GM21360 (cell line): ENCODE measurements around the gene LHPP.

ENCODE experiments used
- ATAC-seq: cut with Tn5 transposase; IDR thresholded peaks from one replicate; pipeline ENCODE4 v1.9.1; 2021; ENCODE audit warnings: mild to moderate bottlenecking, moderate library complexity; ENCODE audit not compliant: unreplicated experiment

Gene LHPP

DNA sequence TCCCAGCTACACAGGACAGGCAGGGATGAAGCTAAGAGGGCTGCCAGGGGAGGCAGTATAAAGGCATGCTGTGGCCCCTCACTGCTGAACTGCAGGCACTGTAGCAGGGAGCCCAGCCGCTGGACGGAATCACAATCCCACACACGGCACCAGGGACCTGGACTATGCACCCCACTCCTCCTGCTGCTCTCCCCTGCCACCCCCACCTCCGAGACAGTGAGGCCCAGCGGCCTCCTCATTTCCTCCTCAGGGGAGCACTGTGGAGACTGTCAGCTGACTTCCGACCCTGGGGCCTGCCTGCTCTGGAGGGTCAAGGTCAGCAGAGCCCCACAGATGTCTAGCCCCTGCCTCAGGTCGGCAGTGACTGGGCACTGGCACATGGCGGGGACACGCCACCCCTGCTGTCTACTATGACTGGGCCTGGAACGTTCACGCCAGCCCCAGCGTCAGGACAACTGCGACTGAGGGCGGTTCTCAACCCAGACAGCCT lies 189.8 kb downstream of the LHPP start:
- no peak for ATAC-seq

DNA sequence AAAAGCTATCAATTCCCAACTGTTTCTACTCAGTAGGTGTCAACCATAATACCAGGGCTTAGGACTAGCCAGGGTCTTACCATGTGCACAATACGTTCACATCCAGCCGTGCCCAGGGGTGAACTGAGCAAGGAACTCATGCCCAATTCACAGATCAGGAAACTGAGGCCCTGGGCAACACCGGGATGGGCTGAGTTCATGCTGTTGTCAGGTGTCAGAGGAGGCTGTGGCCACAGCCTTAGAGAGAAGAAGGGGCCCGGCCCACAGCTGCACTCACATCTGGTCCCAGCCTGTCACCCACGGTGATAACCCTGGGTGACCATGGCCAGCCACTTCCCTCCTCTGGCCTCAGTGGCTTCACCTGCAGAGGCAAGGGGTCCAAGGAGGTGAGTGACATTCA lies 190.6 kb downstream of the LHPP start:
- no peak for ATAC-seq

DNA sequence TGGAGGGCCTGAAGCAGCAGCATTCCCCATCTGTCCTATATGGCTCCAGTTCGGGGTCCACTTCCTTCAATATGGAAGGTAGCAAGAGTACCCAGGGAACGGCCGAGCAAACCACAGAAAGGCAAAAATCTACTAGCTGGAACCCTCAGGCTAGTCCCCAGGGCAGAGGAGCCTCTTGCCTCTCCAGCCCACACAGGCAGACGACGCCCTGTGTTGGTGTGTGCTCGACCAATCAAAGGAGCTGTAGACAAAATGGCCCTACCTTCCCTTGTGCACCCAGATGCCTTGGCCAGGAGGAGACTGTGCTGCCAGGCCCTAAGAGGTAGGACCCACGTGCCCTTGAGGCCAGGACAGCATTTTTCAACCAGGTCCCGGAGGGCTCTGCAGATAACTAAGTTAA lies 191.1 kb downstream of the LHPP start:
- no peak for ATAC-seq

DNA sequence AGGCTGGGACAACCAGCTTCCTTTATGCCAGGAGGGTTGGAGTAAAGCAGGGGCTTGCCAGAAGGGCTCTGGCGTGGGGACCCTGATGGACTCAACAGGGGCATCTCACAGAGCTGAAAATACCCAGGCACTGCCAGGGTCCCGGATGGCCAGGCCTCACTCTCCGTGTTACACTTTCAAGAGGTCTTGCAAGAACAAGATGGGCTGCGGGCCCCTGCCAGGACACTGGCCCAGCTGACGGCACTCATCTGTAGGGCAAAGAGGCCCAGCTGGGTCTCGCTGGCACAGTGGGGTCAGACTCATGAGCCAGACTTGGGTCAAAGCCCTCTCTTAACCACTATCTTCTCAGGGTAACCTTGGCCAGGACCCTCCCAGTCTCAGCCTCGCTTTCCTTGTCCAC lies 191.7 kb downstream of the LHPP start:
- no peak for ATAC-seq

DNA sequence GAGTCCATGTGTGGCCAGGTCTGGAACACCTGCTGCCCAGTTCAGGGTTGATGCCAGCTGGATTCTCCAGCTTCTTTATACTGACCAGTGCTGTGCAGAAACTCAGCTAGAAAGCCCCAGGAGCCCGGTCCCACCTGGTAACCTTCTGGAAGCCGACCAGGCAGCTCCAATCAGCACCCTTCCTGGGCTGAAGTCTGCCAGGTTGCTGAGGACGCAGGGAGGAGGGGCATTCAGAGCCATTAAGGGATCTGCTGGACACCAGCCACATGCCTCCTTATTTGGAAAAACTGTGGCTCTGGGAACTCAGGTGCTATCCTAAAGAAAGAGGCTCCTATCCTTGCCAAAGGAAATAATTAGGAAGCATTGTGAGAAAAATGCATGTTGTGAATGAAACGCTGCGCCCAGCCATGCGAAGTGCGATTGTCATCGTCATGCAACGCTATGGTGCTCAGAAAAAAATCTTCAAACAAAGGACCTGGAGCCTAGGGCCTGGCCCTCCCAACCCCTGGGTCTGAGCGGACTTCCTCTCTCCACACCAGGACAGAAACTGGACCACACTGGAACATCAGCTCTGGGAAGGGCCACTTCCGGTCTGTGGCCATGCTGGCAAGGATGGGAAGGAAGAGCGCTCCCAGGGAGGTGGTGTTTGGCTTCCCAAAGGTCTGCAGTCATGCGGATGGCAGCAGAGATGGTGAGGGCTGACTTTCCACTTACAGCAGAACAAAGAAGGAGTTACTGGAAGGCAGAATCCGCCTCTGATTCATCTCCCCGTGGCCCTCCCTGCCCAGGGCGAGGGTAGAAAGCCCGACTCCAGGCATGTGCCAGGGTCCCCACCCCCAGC lies 192.4 kb downstream of the LHPP start:
- no peak for ATAC-seq

DNA sequence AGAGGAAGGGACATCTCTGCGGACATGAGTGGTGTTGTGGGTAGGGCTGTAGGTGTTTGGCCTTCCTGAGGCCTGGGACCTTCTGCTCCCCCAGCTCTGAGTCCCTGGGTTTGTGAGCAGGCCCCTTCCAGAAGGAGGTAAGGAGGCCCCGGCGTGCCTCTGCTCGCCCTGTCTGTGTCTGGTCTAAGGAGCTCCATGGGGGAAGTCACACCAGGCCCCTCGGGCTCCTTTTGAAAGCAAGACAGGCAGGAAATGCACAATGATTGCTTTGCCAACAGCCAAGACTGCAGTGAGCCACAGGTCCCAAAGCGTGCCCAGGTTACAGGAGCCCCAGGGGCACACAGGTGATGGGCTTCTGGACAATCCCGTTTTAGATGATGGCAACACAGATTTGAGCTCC lies 193.1 kb downstream of the LHPP start:
- ATAC-seq = no peak

DNA sequence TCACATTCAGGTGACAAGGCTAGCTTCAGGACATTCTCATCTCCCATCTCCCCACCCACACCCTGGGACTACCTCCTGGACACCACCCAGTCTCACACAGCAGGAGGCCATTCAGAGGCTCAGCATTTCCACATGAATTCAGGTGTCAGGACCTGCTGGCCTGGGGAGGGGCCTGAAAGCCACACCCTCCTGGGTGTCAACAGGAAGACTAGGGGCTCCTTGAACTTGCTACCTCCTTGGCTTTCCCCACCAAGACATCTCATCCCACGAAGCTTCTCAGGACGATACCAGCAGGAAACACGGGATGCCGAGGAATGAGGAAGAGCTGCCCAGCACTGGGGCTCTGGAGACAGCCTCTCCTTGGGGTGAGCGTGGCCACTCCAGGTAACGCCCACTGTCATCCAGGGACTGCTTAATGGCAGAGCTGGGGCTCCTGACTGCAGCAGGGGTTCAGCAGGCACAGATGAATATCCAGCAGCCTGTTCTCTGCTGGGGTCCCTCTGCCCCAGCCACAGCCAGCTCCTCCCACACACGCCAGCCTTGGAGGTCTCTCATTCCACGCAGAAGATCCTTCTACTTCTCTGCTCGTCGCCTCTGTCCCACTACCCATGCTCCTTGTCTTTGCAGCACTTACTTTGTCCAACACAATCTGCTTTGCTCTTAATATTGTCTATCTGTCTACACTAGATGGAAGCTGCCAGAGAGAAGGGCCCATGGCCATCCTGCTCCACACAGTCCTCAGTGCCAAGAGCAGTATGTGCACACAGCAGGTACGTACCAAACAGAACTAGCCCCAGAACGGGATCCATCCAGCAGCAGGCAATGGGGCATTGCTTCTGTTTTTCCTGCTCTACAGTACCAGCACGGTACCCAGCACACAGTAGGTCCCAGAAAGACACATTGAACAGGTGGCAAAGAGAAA lies 193.8 kb downstream of the LHPP start:
- ATAC-seq = no peak

DNA sequence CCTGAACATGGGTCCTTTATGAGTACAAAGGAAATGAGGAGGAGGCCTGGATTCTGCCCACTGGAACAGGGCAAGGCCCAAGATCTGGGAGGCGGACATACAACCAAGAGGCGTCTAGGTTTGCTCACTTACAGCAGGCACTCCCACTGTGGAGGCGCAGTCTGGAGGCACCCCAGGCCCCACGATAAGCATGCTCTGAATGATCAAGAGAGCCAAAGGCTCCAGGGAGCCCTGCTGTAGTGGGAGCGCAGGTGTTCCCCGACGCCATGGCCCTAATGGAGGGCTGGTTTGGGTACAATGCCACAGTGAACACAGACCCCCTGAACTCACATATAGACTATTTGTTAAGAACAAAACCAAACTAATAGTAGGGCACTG lies 194.5 kb downstream of the LHPP start:
- ATAC-seq = no peak

DNA sequence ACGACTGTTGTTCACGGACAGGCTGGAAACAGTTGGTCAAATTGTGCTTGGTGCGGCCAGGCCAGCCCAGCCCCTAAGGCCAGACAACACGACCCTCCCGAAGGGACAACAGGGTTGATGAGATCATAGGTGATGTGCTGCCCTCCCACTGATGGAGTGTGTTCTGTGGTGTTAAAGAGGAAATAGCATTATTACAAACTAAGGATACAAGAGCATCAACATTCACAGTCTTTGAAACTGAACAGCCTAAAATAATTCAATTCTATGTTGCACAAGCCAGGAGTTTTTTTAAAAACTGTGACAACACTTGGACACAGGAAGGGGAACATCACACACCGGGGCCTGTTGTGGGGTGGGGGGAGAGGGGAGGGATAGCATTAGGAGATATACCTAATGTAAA lies 194.9 kb downstream of the LHPP start:
- ATAC-seq = no peak

DNA sequence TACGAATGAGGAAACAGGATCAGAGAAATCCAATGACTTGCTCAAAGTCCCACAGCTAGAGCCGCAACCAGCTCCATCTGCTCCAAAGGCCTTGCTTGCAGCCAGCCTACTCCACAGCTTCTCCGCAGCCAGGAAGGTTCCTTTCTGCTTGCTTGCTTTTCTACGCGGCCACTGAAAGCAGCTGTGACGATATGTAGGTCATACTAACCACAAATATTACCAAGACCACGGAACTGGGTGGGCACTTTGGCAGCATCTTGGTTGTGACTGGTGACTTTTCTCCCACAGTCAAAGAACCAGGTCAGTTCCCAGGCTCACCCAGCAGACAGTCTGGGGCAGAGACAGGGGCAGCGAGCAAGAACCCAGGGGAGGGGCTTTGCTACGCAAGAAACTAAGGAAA lies 196.2 kb downstream of the LHPP start:
- no peak for ATAC-seq

DNA sequence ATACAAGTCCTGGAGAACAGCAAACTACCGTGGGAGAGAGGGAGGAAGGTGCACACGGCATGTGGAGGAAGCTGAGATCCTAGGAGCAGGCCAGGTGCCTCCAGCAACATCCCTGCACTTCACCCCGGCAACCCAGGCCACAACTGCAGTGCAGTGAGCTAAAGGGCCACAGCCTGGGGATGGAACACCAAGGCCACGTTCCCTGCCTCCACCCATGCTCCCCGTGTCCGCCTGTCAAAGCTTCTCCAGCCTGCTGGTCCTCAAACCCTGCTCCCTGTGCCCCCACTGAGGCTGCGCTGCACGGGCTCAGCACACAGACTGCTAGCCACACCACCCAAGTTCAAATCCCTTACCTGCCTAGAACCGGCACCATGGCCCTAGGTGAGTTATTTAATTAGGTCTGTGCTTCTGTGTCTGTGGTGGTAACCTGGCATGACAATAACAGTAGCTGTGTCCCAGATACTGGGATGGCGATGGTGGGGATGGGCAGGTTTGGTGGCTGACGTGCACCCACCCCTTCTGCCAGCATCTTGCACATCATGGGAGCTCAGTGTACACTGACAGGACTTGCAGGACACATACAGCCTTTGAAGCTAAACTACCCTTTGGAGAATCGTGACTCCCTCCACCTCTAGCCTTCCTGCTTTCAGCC lies 197.1 kb downstream of the LHPP start:
- no peak for ATAC-seq

DNA sequence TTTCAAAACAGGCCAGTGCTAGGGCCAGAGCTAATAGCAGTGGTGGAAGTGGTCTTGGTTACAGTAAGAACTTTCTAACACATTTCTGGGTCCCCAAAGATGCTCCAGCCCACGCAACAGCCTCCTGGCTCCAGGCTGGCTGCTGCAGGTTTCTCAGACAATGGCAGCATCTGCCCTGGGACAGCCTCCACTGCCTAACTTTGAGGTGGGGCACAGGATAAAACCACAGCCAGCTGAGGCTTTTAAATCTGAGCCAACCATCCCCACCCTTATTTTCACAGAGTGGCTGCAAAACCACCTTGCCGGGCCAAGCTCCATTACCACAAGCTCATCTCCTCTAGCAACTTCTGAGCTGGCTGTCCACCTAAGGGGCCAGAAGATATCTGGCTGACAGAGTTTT lies 197.8 kb downstream of the LHPP start:
- no peak for ATAC-seq

DNA sequence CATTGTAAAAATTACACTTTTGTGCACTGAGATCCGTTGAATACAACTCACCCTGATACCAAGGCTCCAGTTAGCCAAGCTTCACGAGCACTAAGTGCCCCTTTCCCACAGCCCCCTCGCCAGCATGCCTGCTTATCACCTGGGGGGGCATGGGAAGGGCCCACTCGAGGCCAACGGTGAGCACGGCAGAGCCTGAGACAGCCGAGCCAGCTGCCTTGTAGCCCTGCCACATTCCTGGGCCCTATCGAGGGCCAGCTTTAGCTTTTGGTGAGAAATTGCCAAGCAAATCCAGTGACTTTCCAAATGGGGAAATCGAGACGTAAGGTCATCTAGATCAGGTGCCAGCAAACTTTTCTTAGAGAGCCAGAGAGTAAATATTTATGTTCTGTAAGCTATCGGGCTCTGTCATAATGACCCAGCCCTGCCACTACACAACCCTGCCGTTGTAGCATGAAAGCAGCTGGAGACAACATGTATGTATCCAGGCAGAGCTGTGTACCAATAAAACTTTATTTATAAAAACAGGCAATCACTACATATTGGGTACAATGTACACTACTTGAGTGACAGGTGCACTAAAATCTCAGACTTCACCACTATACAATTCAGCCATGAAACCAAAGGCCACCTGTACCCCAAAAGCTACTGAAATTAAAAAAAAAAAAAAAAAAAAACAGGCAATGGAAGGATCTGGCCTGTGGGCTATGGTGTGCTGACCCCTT lies 198.9 kb downstream of the LHPP start:
- ATAC-seq = no peak

DNA sequence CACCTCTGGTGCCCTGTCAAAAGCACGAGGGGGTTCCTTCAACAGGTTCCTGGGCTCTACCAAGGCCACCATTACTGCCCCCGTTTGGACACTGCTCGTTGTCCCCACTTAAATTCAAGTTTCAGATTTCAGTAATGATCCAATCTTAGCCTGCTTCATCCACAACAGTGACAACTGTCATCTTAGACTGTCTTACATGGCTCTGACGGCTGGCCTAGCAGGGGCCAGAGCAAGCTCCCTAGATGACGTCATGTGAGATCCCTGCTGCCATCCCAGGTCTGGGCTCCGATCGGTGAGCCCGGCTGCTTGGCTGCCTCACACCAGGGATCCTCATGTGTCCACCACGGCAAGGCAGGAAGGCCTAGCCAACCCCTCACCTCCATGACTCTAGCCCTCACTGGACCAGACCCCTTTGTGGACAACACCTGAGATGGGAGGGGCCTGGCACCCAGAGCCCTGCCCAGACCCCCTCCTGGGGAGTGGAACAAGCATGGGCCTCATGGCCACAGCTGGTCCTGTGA lies 200.1 kb downstream of the LHPP start:
- no peak for ATAC-seq

DNA sequence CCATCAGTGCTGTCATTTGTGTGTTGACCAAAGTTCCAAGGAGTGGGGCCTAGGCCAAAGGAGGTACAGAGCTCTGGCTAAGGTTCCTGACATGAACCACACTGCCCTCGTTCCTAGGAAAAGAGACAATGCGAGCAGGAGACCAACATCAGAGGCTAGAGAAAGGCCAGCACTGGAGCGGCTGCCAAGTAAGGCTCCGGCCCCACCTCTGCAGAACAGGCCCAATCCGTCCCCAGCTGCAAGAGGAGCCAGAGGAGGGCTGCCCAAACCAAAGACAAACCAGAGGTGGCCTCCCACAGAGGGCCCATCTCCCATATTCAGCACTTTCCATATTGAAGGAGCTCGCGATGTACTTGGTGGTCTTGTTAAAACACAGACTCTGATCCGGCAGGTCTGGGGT lies 201.6 kb downstream of the LHPP start:
- ATAC-seq = no peak
